Loucy (cell line): ENCODE data around the gene PRCD.
"Not testable (repeated sequence)": the region's sequence is repeated elsewhere in the genome, so short reads cannot be mapped to it uniquely, and the experiment has no call there.

ENCODE experiments used
- H2AFZ ChIP-seq: fragments of 200-600 bp; sonication (generic); 2 replicates; pipeline ENCODE4 v1.6.0; 2016; ENCODE audit warnings: antibody characterized with exemption, mild to moderate bottlenecking, low read length, moderate library complexity
- H3F3A ChIP-seq: fragments of 200-600 bp; 2 replicates; pipeline ENCODE4 v1.6.0; 2016; ENCODE audit warnings: antibody characterized with exemption, low read depth, mild to moderate bottlenecking
- H3K27me3 ChIP-seq: fragments of 200-600 bp; sonication (generic); 2 replicates; pipeline ENCODE4 v1.6.1; 2014; ENCODE audit warnings: low read length, mild to moderate bottlenecking; ENCODE audit not compliant: insufficient read depth, poor library complexity, severe bottlenecking
- H3K36me3 ChIP-seq: fragments of 200-600 bp; sonication (generic); 2 replicates; pipeline ENCODE4 v1.6.1; 2016; ENCODE audit warnings: low read length; ENCODE audit not compliant: insufficient read depth
- H3K4me1 ChIP-seq: fragments of 200-600 bp; sonication (generic); 2 replicates; pipeline ENCODE4 v1.5.1; 2014; ENCODE audit warnings: low read length, mild to moderate bottlenecking; ENCODE audit not compliant: insufficient read depth, poor library complexity, severe bottlenecking
- H3K4me2 ChIP-seq: fragments of 200-600 bp; sonication (generic); 2 replicates; pipeline ENCODE4 v1.6.0; 2014; ENCODE audit warnings: antibody characterized with exemption, low read length, low read depth, mild to moderate bottlenecking; ENCODE audit not compliant: poor library complexity, severe bottlenecking
- H3K4me3 ChIP-seq: fragments of 200-600 bp; sonication (generic); 2 replicates; pipeline ENCODE4 v1.5.1; 2014; ENCODE audit warnings: low read length, mild to moderate bottlenecking, mixed read lengths; ENCODE audit not compliant: poor library complexity, severe bottlenecking
- H3K79me2 ChIP-seq: fragments of 200-600 bp; sonication (generic); 2 replicates; pipeline ENCODE4 v1.6.1; 2014; ENCODE audit warnings: low read length; ENCODE audit not compliant: insufficient read depth
- H3K9ac ChIP-seq: fragments of 200-600 bp; sonication (generic); 2 replicates; pipeline ENCODE4 v1.6.0; 2014; ENCODE audit warnings: mild to moderate bottlenecking, low read depth, low read length, moderate library complexity; ENCODE audit not compliant: poor library complexity, severe bottlenecking
- H3K9me2 ChIP-seq: fragments of 200-600 bp; sonication (generic); replicated peaks from 2 replicates; pipeline ENCODE4 v1.6.1; 2016; ENCODE audit warnings: low read depth, low read length, mixed read lengths
- H3K9me3 ChIP-seq: fragments of 200-600 bp; sonication (generic); 2 replicates; pipeline ENCODE4 v1.6.1; 2014; ENCODE audit warnings: mild to moderate bottlenecking, antibody characterized with exemption, low read length, low read depth; ENCODE audit not compliant: insufficient read depth
- H4K20me1 ChIP-seq: fragments of 200-600 bp; sonication (generic); 2 replicates; pipeline ENCODE4 v1.6.0; 2014; ENCODE audit warnings: antibody characterized with exemption, low read length, mild to moderate bottlenecking; ENCODE audit not compliant: insufficient read depth, poor library complexity, severe bottlenecking
- CTCF ChIP-seq: fragments of 200-600 bp; sonication (generic); conservative IDR thresholded peaks from 2 replicates; pipeline ENCODE4 v1.5.1; 2014; ENCODE audit warnings: mild to moderate bottlenecking, antibody characterized with exemption, low read length
- EZH2phosphoT487 ChIP-seq: fragments of 200-600 bp; IDR thresholded peaks from 2 replicates; pipeline ENCODE4 v1.6.1; 2018; ENCODE audit warnings: antibody characterized with exemption, mild to moderate bottlenecking, moderate library complexity, borderline replicate concordance

The PRCD gene

GRCh38 chr17:76506408-76507345 is 33.2 kb upstream of the PRCD start:
- Histone ChIP-seq H3K4me2 (no peak overlapping the region), H2AFZ (peak overlapping the region; percentile 86), H3K4me1 (peaks cover 16% of the 10 kb centered on the region), H3K9me3 (no peaks in the 10 kb centered on the region), H3F3A (no peaks in the 10 kb centered on the region), H3K79me2 (no peaks in the 10 kb centered on the region), H3K9ac (no peak overlapping the region), H3K9me2 (no peaks in the 10 kb centered on the region), H3K36me3 (no peaks in the 10 kb centered on the region), H3K27me3 (no peaks in the 10 kb centered on the region), H4K20me1 (no peaks in the 10 kb centered on the region), H3K4me3 (no peak overlapping the region)
- peak; percentile 87 for TF ChIP-seq CTCF
- no peak for TF ChIP-seq EZH2phosphoT487

GRCh38 chr17:76508472-76509063 is 31.3 kb upstream of the PRCD start:
- H4K20me1 ChIP-seq, H3K4me2 ChIP-seq, H3K9ac ChIP-seq, H3K27me3 ChIP-seq, H3K9me2 ChIP-seq, H2AFZ ChIP-seq, H3F3A ChIP-seq, H3K36me3 ChIP-seq, H3K4me3 ChIP-seq, H3K9me3 ChIP-seq, H3K4me1 ChIP-seq, H3K79me2 ChIP-seq: not testable (repeated sequence)

- Histone ChIP-seq H3K9me2 (no peaks in the 10 kb centered on the region), H3K9me3 (no peaks in the 10 kb centered on the region), H3K36me3 (no peaks in the 10 kb centered on the region), H3K4me2 (no peak overlapping the region), H3K79me2 (no peaks in the 10 kb centered on the region), H3K27me3 (no peaks in the 10 kb centered on the region), H3K4me1 (peaks cover 18% of the 10 kb centered on the region), H4K20me1 (no peaks in the 10 kb centered on the region), H2AFZ (no peak overlapping the region), H3K4me3 (no peak overlapping the region), H3F3A (0 out of 2 replicates have a peak, but pooled peaks cover 6% of the 10 kb centered on the region), H3K9ac (no peak overlapping the region)
- no peak for TF ChIP-seq CTCF
- TF ChIP-seq EZH2phosphoT487, result no peak
Measured at GRCh38 chr17:76510831-76511244, 29.0 kb upstream of the PRCD start.
